ENCODE results near the gene HSD17B7. TPM values are rescaled to one million over a fixed set of nuclear protein-coding genes. Genes with fewer than 3 reads are reported as not detected.

The HSD17B7 gene
- total and polyA plus RNA-seq, 12 donors, result 1.7 to 11.2 (median 3.2) TPM

DNA sequence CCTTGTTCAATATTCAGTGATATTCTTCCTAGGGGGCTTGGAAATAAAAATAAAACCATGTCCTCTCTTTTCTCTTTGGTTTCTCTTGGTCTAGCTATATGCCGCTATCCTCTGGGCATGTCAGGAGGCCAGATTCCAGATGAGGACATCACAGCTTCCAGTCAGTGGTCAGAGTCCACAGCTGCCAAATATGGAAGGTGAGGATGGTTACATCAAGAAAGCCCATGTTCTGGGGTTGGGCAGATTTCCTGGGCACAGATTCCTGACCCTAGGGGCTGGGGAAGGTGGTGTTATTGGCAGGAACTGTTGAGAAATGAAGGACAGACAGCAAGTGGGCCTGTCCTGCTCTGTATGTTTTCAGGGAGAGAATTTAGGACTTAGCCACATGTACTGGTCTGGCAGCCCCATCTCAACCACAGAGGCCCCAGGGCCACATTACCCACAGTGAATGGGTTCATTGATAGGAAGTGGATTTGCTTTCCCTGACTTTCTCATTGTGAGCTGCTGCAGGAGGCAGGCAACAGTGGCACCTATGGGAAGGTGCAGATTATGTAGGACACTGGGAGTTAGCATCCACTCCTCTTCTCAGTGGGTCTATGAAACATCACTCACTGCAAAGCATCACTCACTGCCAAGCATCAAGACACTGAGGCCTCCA is 37.4 kb upstream of the HSD17B7 start:
- DNase-seq (no peak), ATAC-seq (no peak)
- 95 to 100% methylated on average over 1 of the region's 1 CpG for WGBS, 2 donors
- Histone ChIP-seq H3K27me3 (no peaks in the 10 kb centered on the region), H3K9me3 (peaks cover 0 to 5% (median 0%) of the 10 kb centered on the region in 11 donors), H3K27ac (no peak overlapping the region), H3K4me1 (no peaks in the 10 kb centered on the region), H3K4me3 (no peak overlapping the region), H3K36me3 (peaks cover 0 to 37% (median 10%) of the 10 kb centered on the region in 9 donors)
- intact Hi-C loops (cut with DNase I), result loop anchor here in 1 of 10 donors (10.0 kb wide), 1 partner anchor 118 kb away; the partner anchor contains the start of gene DDR2
- TF ChIP-seq, protein P1, sequence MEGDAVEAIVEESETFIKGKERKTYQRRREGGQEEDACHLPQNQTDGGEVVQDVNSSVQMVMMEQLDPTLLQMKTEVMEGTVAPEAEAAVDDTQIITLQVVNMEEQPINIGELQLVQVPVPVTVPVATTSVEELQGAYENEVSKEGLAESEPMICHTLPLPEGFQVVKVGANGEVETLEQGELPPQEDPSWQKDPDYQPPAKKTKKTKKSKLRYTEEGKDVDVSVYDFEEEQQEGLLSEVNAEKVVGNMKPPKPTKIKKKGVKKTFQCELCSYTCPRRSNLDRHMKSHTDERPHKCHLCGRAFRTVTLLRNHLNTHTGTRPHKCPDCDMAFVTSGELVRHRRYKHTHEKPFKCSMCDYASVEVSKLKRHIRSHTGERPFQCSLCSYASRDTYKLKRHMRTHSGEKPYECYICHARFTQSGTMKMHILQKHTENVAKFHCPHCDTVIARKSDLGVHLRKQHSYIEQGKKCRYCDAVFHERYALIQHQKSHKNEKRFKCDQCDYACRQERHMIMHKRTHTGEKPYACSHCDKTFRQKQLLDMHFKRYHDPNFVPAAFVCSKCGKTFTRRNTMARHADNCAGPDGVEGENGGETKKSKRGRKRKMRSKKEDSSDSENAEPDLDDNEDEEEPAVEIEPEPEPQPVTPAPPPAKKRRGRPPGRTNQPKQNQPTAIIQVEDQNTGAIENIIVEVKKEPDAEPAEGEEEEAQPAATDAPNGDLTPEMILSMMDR (IDR thresholded peaks at IDR 0.05), result peak in 1 of 9 donors; percentile 25

DNA sequence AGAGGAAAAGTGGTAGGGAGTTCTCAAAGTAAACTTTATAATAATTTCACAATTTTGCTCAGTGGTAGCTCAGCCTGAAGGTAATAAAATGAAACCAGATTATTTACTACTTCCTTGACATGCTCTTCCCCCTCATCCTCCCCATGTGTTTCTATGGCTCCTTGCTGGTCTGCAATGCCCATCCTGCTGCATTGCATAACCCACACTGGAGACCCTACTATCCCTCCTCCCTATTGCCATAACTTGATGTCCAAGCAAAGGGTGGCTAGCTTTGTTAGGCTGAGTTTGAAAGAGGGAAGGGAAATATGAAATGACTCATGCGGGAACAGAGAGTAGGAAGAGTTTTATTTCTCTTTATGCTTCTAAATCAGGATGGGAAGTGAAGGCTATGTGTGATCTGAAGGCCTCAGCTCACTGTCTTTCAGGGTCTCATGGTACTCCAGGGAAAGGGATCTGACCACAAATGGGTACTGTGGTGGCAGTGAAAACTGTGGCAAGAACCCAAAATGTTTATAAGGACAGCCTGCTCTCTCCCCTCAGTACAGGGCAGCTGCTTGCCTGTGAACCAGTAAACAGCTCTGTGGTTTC is 36.4 kb upstream of the HSD17B7 start:
- WGBS, 2 donors, result 93 to 98% methylated on average over 1 of the region's 1 CpG
- Histone ChIP-seq H3K27me3 (no peaks in the 10 kb centered on the region), H3K27ac (no peak overlapping the region), H3K4me1 (no peaks in the 10 kb centered on the region), H3K36me3 (peaks cover 0 to 44% (median 10%) of the 10 kb centered on the region in 9 donors), H3K4me3 (no peak overlapping the region), H3K9me3 (peaks cover 0 to 5% (median 0%) of the 10 kb centered on the region in 11 donors)
- intact Hi-C loops (cut with DNase I), result loop anchor here in 1 of 10 donors (10.0 kb wide), 1 partner anchor 119 kb away; the partner anchor contains the start of gene DDR2
- TF ChIP-seq, protein P1 (IDR thresholded peaks at IDR 0.05), result no peak
- DNase-seq (no peak), ATAC-seq (no peak)

DNA sequence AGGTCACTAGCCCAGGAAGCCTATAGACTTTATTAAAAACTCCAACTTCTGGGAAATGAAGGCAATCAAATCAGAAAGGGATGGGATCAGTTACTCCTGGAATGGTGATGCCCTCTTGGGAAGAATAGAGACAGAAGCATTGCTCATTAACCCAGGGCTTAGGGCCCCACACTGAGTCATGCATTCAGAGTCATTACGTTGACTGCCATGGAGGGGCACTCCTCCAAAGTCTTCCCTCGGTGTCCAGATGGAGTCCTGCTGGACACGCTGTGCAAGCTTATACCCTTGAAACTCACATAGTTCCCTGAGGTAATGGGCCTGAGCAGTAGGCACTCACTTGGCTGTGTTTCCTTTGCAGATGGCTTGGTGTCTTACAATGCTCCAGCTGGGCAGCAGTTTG is 35.2 kb upstream of the HSD17B7 start:
- peaks cover 0 to 52% (median 10%) of the 10 kb centered on the region in 9 donors for H3K36me3 ChIP-seq
- DNase-seq (no peak), ATAC-seq (no peak)
- H3K27me3 ChIP-seq, result no peaks in the 10 kb centered on the region
- WGBS, 2 donors, result 87% methylated on average over 3 of the region's 3 CpGs
- no peak overlapping the region for H3K4me3 ChIP-seq
- H3K27ac ChIP-seq, result no peak overlapping the region
- TF ChIP-seq, protein P1 (IDR thresholded peaks at IDR 0.05), result no peak
- no peaks in the 10 kb centered on the region for H3K4me1 ChIP-seq
- peaks cover 0 to 5% (median 0%) of the 10 kb centered on the region in 11 donors for H3K9me3 ChIP-seq
- intact Hi-C loops (cut with DNase I), result loop anchor here in 2 of 10 donors (5.0 to 10.0 kb wide), 2 partner anchors 121 to 143 kb away; partner anchors contain the start of gene DDR2 (in 1 of the 2)

DNA sequence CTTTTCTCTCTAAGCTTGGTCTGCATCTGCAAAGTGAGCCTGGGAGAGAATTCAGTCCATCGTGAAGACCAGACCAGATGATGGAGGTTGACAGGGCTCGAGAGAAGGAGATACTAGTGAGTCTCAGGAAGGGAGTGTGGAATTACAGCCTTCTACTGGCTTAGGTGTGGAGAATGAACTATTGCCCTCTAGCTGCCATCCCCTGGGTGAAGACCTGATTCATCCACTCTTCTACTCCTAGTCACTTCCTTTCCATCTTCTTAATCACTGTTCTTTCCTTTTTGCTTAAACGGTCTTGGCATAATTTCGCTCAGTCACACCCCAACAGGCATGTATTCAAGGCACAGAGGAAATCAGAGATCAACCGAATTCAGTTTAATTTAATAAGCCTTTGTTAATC is 34.0 kb upstream of the HSD17B7 start:
- Histone ChIP-seq H3K9me3 (peaks cover 0 to under 1% (median 0%) of the 10 kb centered on the region in 11 donors), H3K4me3 (no peak overlapping the region), H3K4me1 (no peaks in the 10 kb centered on the region), H3K27me3 (no peaks in the 10 kb centered on the region), H3K36me3 (peaks cover 0 to 63% (median 10%) of the 10 kb centered on the region in 9 donors), H3K27ac (no peak overlapping the region)
- TF ChIP-seq, protein P1 (IDR thresholded peaks at IDR 0.05), result peak in 1 of 9 donors; percentile 14
- intact Hi-C loops (cut with DNase I), result loop anchor here in 2 of 10 donors (5.0 to 10.0 kb wide), 2 partner anchors 122 to 144 kb away; partner anchors contain the start of gene DDR2 (in 1 of the 2)
- peak in 1 of 8 donors; percentile 23 for ATAC-seq
- no peak for DNase-seq
- WGBS, 2 donors, result 78 to 81% methylated on average over 5 of the region's 5 CpGs

Data from heart right ventricle (tissue), 16 donors.